Measurements from ENCODE around the gene MTG2.

Gene MTG2

GRCh38 chr20:62203378-62204030, 20.7 kb downstream of the MTG2 start:
- no peak for DNase-seq (ENCODE audit: low read depth)

GRCh38 chr20:62205618-62206387, 23.0 kb downstream of the MTG2 start:
- DNase-seq (ENCODE audit: low read depth), result no peak

GRCh38 chr20:62206388-62206775, 23.6 kb downstream of the MTG2 start:
- DNase-seq (ENCODE audit: low read depth), result no peak

GRCh38 chr20:62208061-62208794, 25.4 kb downstream of the MTG2 start:
- no peak for DNase-seq (ENCODE audit: low read depth)

GRCh38 chr20:62208795-62209755, 26.2 kb downstream of the MTG2 start:
- DNase-seq (ENCODE audit: low read depth), result no peak

- DNase-seq (ENCODE audit: low read depth), result no peak
These were observed 27.1 kb downstream of the MTG2 start for GRCh38 chr20:62209850-62210495.

DNA sequence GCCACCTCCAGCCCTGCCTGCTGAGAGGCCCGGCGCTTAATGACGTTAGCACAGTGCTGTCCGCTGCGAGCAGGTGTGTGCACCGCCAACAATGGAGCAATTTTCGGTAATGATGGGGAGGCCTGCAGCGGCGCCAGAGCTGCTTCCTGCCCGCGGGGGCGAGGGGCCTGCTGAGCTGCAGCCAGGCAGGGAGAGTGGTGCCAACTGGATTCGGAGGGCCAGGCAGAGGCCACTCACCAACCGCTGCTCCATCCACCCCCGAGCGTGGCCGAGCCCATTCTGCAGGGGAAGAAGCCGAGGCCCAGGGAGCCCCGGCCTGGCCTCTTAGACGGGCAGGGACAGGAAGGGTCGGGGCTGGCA, 27.6 kb downstream of the MTG2 start:
- DNase-seq (ENCODE audit: low read depth), result no peak

DNA sequence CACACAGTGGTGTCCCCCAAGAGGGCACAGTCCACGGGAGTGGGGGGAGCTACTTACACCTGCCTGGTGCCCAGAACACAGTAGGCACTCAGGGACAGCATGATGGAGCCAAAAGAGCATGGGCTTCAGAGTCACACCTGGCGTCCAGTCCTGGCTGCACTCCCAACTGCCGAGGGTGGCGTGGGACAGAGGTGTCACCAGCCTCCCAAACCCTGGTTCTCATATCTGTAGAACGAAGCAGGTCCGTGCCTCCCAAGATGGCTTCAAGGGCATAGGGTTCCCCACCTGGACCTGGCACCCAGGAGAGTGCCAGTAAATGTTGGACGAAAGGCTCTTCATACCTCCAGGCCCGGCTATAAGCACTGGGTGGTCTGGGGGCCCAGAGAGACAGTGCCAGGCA, 28.4 kb downstream of the MTG2 start:
- no peak for DNase-seq (ENCODE audit: low read depth)

GRCh38 chr20:62211769-62212288, 29.0 kb downstream of the MTG2 start:
- no peak for DNase-seq (ENCODE audit: low read depth)

DNA sequence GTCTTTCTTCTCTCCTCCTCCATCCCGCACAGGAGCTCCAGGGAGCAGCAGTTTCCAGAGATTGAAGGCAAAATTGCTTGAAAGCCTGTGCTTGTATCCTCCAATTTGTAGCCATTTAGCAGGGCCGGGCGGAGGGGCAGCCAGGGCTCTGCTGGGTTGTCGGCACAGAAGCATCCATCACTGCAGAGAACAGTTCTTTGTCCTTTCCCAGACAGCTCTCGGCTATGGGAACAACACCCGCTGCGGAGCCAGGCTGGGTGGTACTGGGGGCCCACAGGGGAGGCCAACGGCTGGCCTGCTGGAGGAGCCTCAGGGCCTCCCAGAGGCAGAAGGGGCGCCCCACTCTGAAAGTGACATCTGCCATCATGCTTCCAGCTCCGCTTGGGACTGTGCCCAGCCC, 29.5 kb downstream of the MTG2 start:
- DNase-seq (ENCODE audit: low read depth), result no peak

- DNase-seq (ENCODE audit: low read depth), result no peak
These were observed 31.2 kb downstream of the MTG2 start for GRCh38 chr20:62214067-62214466.

GRCh38 chr20:62215020-62215990, 32.5 kb downstream of the MTG2 start:
- DNase-seq (ENCODE audit: low read depth), result no peak

- DNase-seq (ENCODE audit: low read depth), result no peak
These were observed 33.3 kb downstream of the MTG2 start for GRCh38 chr20:62215991-62216635.

DNA sequence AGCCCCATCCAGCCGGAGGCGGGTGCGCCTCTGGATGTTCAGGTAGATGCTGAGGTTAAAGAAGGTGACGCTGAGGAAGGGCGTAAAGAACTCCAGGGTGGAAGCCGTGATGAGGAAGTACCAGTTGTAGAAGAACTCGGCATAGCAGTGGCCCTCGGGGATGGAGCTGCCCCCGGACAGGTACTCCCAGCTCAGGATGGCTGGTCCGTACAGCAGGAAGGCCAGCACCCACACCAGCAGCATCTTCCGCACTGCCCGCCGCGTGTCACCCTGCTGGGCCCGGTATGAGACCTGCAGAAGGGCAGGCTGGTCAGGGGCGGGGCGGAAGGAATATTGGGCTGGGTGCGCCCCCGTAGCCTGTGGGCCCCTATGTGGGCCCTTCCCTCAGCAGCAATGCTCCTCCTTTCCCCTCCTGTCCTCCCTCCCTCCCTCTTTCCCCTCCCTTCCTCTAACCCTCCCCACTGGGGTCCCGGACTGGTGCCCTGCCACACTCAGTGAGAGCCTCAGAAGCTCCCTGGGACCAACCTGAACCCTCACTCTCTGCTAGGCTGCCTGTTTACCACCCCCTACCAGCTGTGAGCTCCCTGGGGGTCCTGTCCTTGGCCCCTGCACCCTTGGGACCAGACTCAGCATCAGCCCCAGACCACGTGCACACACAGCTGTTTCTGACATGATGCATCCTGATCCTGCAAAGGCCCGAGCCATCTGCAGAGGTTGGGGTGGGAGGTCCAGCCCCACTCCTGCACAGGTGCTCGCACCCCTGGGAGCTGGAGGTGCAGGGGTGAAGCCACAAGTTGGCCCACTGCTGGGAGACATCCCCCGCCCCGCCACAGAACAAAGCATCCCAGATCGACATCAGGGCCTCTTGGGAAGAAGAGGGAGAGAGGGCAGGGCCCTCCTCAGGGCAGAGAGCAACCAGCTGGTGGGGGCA, 34.1 kb downstream of the MTG2 start:
- no peak for DNase-seq (ENCODE audit: low read depth)

DNA sequence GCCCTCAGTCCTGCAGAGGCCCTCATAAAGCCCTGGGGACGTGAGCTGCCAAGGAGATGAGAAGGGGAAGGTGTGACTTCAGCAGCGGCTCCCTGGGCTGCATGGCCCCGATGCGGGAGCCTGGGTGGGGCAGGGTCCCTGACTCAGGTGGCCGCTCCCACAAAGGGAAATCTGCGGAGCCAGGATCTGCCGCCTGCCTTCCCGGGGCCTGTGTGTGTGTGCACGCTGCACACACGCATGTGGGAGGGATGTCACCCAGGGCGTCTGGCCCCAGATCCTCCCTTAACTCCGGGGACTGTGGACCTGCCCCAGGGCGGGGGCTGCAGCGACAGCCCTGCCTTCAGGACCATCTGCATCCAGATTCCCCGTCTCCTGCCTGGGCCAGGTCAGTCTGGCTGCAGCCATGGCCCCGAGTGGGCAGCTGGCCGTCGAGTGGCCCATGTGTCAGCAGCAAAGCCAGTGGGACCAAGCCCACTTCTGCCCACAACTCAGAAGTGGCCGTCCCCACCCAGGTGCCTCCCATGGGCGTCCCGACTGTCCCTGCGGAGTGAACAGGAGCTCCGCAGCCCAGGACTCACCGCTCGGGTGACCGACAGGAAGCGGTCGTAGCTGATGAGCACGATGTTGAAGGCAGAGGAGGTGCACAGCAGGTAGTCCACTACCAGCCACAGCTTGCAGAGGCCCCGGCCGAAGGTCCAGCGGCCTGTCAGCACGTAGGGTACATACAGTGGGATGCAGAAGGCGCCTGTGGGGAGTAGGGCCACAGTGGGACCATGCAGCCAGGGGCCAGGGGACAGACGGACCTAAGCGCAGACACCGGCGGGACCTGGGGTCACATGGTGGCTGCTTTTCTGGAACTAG, 35.3 kb downstream of the MTG2 start:
- no peak for DNase-seq (ENCODE audit: low read depth)

DNA sequence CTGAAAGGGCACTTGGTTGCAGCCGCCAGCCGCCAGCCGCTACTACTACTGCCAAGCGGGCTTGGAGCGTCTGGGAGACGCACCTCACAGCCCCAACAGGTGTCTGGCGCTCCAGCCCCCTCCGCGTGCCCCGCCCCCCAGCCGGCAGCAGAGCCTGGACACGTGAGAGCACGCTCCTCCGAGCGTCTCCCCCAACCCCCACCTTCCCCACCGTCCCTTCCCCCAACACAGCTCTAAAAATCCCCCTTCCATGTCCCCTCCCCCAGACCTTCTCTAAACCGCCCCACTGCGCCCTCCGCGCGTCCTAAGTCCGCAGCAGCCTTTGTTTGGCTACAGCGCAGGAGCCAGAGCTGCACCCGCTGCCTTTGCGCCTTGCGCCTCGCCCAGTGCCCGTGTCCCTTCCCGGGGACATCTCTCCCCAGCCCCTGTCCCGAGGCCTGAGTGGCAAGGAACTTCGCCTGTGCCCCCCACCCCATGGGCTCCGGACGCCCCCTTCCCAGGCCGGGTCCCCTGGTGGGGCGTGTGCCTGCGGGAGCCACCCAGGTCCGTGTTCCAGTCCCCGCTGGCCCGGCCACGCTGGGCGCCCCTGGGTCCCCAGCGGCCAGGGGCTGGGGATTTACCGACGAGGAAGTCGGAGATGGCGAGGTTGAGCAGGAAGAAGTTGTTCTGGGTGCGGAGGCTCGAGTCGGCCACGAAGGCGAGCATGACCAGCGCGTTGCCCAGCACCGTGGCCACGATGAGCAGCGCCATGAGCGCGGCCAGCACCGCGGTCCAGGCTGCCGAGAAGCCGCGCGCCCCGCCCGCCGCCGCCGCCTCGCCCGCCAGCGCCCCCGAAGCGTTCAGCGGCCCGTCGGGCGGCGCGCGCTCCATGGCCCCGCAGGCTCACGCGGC, 36.5 kb downstream of the MTG2 start:
- no peak for DNase-seq (ENCODE audit: low read depth)

All from T follicular helper cell (primary cell).